ENCODE measurements around the gene TMX4.

DNA sequence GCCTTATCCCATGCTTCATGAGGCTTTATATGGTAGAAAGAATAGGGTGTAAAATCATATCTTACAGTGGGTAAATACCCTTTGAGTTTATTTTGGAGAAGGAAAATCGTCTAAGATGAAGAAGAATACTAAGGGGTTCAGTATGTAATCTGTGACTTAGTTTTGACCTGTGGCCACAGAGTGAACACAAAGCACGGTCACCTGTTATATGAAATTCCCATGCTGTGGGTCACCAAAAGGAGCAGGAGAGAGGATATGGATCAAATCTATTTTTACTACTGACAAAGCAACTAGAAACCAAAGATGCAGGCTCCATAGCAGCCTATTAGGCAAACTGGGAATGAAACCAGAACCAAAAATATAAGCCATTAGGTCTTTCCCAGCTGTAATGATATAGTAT, 75.7 kb downstream of the TMX4 start:
- no peak for TF ChIP-seq CTCF (IDR thresholded peaks at IDR 0.05)
- no peak for TF ChIP-seq POLR2AphosphoS5 (IDR thresholded peaks at IDR 0.05)
- TF ChIP-seq POLR2A (IDR thresholded peaks at IDR 0.05): no peak
- TF ChIP-seq EP300 (IDR thresholded peaks at IDR 0.05): no peak
